ENCODE measurements around the gene PLAU. TPM values are rescaled to one million over a fixed set of nuclear protein-coding genes. Genes with fewer than 3 reads are reported as not detected.
A peak's percentile ranks its signal among the peaks of the same experiment; 100 is the strongest.

PLAU gene
- total and polyA plus RNA-seq, 2 of the 13 experiments (the other 11 are each of a cell fraction or from before 2014, with no cell fraction given): 0.45 to 11.2 TPM

GRCh38 chr10:73874267-73875138 is 36.4 kb upstream of the PLAU start, which contains the start of gene CAMK2G (continued):
- TF ChIP-seq ZBTB20 (CRISPR knock-in tag; IDR thresholded peaks at IDR 0.05; ENCODE audit: borderline replicate concordance, low read depth) (no peak), TBL1XR1 (IDR thresholded peaks at IDR 0.05; ENCODE audit: borderline replicate concordance, low read length, partially characterized antibody) (no peak), ZFP91 (CRISPR knock-in tag; IDR thresholded peaks at IDR 0.05; ENCODE audit: borderline replicate concordance) (peak; percentile 31; the same call in 1 of the 2 replicates), KAT2B (IDR thresholded peaks at IDR 0.05; ENCODE audit: borderline replicate concordance, low read depth, low read length) (no peak), SMARCC2 (IDR thresholded peaks at IDR 0.05) (no peak), ZMYM2 (CRISPR knock-in tag; IDR thresholded peaks at IDR 0.05) (no peak), ARID5B (CRISPR knock-in tag; IDR thresholded peaks at IDR 0.05) (no peak), RFXANK (CRISPR knock-in tag; IDR thresholded peaks at IDR 0.05) (no peak), ADNP (CRISPR knock-in tag; IDR thresholded peaks at IDR 0.05) (no peak; the same call in 1 of the 2 replicates), ZNF7 (CRISPR knock-in tag; IDR thresholded peaks at IDR 0.05) (no peak), THYN1 (CRISPR knock-in tag; IDR thresholded peaks at IDR 0.05; ENCODE audit: borderline replicate concordance, low read depth) (no peak), NFYB (CRISPR knock-in tag; IDR thresholded peaks at IDR 0.05) (no peak), ZNF276 (CRISPR knock-in tag; IDR thresholded peaks at IDR 0.05; ENCODE audit: low read depth) (peak; percentile 66; the same call in 1 of the 2 replicates), LCORL (IDR thresholded peaks at IDR 0.05) (no peak), LCORL (CRISPR knock-in tag; IDR thresholded peaks at IDR 0.05) (peak; percentile 27; the same call in 1 of the 2 replicates), SYNCRIP (IDR thresholded peaks at IDR 0.05; ENCODE audit: insufficient read depth, low read depth, low read length) (no peak), WIZ (CRISPR knock-in tag; IDR thresholded peaks at IDR 0.05) (no peak)
